Ishikawa (cell line): ENCODE results near the gene CD6.

ENCODE experiments used
- CEBPB ChIP-seq: IDR thresholded peaks from 2 replicates; pipeline ENCODE4 v1.6.1; 2012
- EP300 ChIP-seq: IDR thresholded peaks from 2 replicates; pipeline ENCODE4 v1.6.1; 2012; ENCODE audit warnings: borderline replicate concordance
- RAD21 ChIP-seq: IDR thresholded peaks from 2 replicates; pipeline ENCODE4 v1.6.1; 2012; ENCODE audit warnings: low read depth
- TCF12 ChIP-seq: IDR thresholded peaks from 2 replicates; pipeline ENCODE4 v1.6.1; 2012; ENCODE audit warnings: low read depth
- USF1 ChIP-seq: IDR thresholded peaks from 2 replicates; pipeline ENCODE4 v1.6.1; 2012
- YY1 ChIP-seq: IDR thresholded peaks from 2 replicates; pipeline ENCODE4 v1.6.1; 2012; ENCODE audit warnings: low read depth
- TF ChIP-seq, protein P1 (sequence below): IDR thresholded peaks from 2 replicates; pipeline ENCODE4 v1.6.1; 2012
- TF ChIP-seq, protein P2 (sequence below): IDR thresholded peaks from 2 replicates; pipeline ENCODE4 v1.6.1; 2012; ENCODE audit warnings: low read depth, mild to moderate bottlenecking

- no peak for TF ChIP-seq TCF12
- TF ChIP-seq USF1: no peak
- no peak for TF ChIP-seq YY1
- no peak for TF ChIP-seq CEBPB
- TF ChIP-seq RAD21: no peak
- TF ChIP-seq, protein P1, sequence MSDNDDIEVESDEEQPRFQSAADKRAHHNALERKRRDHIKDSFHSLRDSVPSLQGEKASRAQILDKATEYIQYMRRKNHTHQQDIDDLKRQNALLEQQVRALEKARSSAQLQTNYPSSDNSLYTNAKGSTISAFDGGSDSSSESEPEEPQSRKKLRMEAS: no peak
- TF ChIP-seq, protein P2, sequence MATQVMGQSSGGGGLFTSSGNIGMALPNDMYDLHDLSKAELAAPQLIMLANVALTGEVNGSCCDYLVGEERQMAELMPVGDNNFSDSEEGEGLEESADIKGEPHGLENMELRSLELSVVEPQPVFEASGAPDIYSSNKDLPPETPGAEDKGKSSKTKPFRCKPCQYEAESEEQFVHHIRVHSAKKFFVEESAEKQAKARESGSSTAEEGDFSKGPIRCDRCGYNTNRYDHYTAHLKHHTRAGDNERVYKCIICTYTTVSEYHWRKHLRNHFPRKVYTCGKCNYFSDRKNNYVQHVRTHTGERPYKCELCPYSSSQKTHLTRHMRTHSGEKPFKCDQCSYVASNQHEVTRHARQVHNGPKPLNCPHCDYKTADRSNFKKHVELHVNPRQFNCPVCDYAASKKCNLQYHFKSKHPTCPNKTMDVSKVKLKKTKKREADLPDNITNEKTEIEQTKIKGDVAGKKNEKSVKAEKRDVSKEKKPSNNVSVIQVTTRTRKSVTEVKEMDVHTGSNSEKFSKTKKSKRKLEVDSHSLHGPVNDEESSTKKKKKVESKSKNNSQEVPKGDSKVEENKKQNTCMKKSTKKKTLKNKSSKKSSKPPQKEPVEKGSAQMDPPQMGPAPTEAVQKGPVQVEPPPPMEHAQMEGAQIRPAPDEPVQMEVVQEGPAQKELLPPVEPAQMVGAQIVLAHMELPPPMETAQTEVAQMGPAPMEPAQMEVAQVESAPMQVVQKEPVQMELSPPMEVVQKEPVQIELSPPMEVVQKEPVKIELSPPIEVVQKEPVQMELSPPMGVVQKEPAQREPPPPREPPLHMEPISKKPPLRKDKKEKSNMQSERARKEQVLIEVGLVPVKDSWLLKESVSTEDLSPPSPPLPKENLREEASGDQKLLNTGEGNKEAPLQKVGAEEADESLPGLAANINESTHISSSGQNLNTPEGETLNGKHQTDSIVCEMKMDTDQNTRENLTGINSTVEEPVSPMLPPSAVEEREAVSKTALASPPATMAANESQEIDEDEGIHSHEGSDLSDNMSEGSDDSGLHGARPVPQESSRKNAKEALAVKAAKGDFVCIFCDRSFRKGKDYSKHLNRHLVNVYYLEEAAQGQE: no peak
- TF ChIP-seq EP300: no peak
These were observed 47.8 kb downstream of the CD6 start for GRCh38 chr11:61019037-61019831.
